ENCODE measurements around the gene PLEKHG3.

GRCh38 chr14:64700290-64700689, 3.9 kb upstream of the PLEKHG3 start:
- TF ChIP-seq EZH2 (IDR thresholded peaks at IDR 0.05), result no peak
- no peak for TF ChIP-seq POLR2AphosphoS5 (IDR thresholded peaks at IDR 0.05; ENCODE audit: borderline replicate concordance, low read depth, low read length)

Measured in SK-N-MC (cell line).